HCT116 (cell line): ENCODE results near the gene DFFA. TPM values are rescaled to one million over a fixed set of nuclear protein-coding genes. Genes with fewer than 3 reads are reported as not detected.

Source experiments
- ATAC-seq: fragments of 200-7000 bp; cut with Tn5 transposase; 2 replicates; pipeline ENCODE4 v1.9.1; 2020; ENCODE audit warnings: mild to moderate bottlenecking, moderate library complexity
- BruUV-seq: library from RNA; stranded (reverse); fragments of 400-500 nt; replicated peaks from 2 replicates; lab custom pipeline; 2021; lab: Mats Ljungman, UMichigan
- CTCF ChIA-PET: fragments of 300-600 bp; sonication (Branson Sonifier 250); formaldehyde crosslinking; loops from one replicate; lab custom pipeline; 2021; ENCODE audit warnings: antibody characterized with exemption; lab: Charles Lee
- POLR2A ChIA-PET: fragments of 300-600, 350-600 bp; sonication (Branson Sonifier 250); formaldehyde crosslinking; loops from one replicate; lab custom pipeline; 2021; ENCODE audit warnings: antibody characterized with exemption; lab: Charles Lee
- RAD21 ChIA-PET, 2 experiments: fragments of 300-600 bp; sonication (Branson Sonifier 250); formaldehyde crosslinking; loops; one replicate each; lab custom pipeline; 2023; ENCODE audit warnings: low total read pairs in 2 of 2; ENCODE audit not compliant: uncharacterized antibody in 2 of 2, unreplicated experiment in 2 of 2, low non-redundant PET in 1 of 2; lab: Charles Lee
- DNase-seq: peaks from one replicate; pipeline ENCODE4 v3.0.0-alpha.2; 2010; ENCODE audit warnings: low read depth, low spot score
- H2AFZ ChIP-seq: fragments of 200-600 bp; shearing (Covaris generic), sonication (generic); 2 replicates; pipeline ENCODE4 v1.6.1; 2017; ENCODE audit warnings: low read depth, mixed run types, mixed read lengths, antibody characterized with exemption, low read length; ENCODE audit not compliant: poor library complexity, severe bottlenecking
- H3K27ac ChIP-seq: 2 replicates; pipeline ENCODE4 v1.5.1; 2012; ENCODE audit warnings: low read depth, low read length
- H3K27me3 ChIP-seq: fragments of 200-600 bp; sonication (generic); 2 replicates; pipeline ENCODE4 v1.6.1; 2016; ENCODE audit warnings: mixed run types, low read length, mixed read lengths; ENCODE audit not compliant: insufficient read depth
- H3K36me3 ChIP-seq, 2 experiments: fragments of 200-500 bp in 1 of 2; fragments of 200-600 bp in 1 of 2; sonication (Bioruptor generic) in 1 of 2; sonication (generic) in 1 of 2; 2 replicates each; pipeline versions ENCODE4 v1.5.1 to v1.6.1; 2014 to 2016; ENCODE audit warnings: low read length in 2 of 2, inconsistent platforms in 1 of 2, mixed read lengths in 1 of 2, mixed run types in 1 of 2; ENCODE audit not compliant: insufficient read depth in 2 of 2, control insufficient read depth in 1 of 2
- H3K4me1 ChIP-seq, 2 experiments: fragments of 200-600 bp in 1 of 2; sonication (generic) in 1 of 2; 2 replicates each; pipeline versions ENCODE4 v1.5.1 to v1.6.1; 2012 to 2017; ENCODE audit warnings: low read length in 2 of 2, inconsistent platforms in 1 of 2, mild to moderate bottlenecking in 1 of 2, mixed read lengths in 1 of 2, mixed run types in 1 of 2, moderate library complexity in 1 of 2; ENCODE audit not compliant: insufficient read depth in 2 of 2, control insufficient read depth in 1 of 2
- H3K4me2 ChIP-seq: fragments of 200-600 bp; sonication (generic); 2 replicates; pipeline ENCODE4 v1.6.1; 2017; ENCODE audit warnings: mixed run types, low read length, mixed read lengths
- H3K4me3 ChIP-seq, 2 experiments: fragments of 200-600 bp in 1 of 2; sonication (generic) in 1 of 2; replicated peaks in 1 of 2; 2 replicates each; pipeline ENCODE4 v1.5.1; 2011 to 2016; ENCODE audit warnings: low read length in 2 of 2, control low read depth in 1 of 2, low read depth in 1 of 2, mild to moderate bottlenecking in 1 of 2, mixed read lengths in 1 of 2, mixed run types in 1 of 2
- H3K79me2 ChIP-seq: fragments of 200-600 bp; sonication (generic); 2 replicates; pipeline ENCODE4 v1.6.1; 2017; ENCODE audit warnings: mild to moderate bottlenecking, mixed run types, low read length, moderate library complexity, mixed read lengths; ENCODE audit not compliant: insufficient read depth
- H3K9ac ChIP-seq: fragments of 200-600 bp; sonication (generic); 2 replicates; pipeline ENCODE4 v1.6.1; 2016; ENCODE audit warnings: low read length, mixed read lengths
- H3K9me2 ChIP-seq: fragments of 200-600 bp; sonication (generic), shearing (Covaris generic); 2 replicates; pipeline ENCODE4 v1.6.1; 2017; ENCODE audit warnings: mixed run types, mild to moderate bottlenecking, moderate library complexity; ENCODE audit not compliant: insufficient read depth
- H3K9me3 ChIP-seq, 2 experiments: fragments of 200-500 bp in 1 of 2; fragments of 200-600 bp in 1 of 2; sonication (Bioruptor generic) in 1 of 2; sonication (generic) in 1 of 2; 2 replicates each; pipeline ENCODE4 v1.6.1; 2014 to 2017; ENCODE audit warnings: low read length in 2 of 2, mixed read lengths in 2 of 2, inconsistent platforms in 1 of 2, low read depth in 1 of 2, mild to moderate bottlenecking in 1 of 2, mixed run types in 1 of 2, moderate library complexity in 1 of 2; ENCODE audit not compliant: control insufficient read depth in 1 of 2, insufficient read depth in 1 of 2
- H4K20me1 ChIP-seq: fragments of 200-600 bp; sonication (generic), shearing (Covaris generic); 2 replicates; pipeline ENCODE4 v1.6.1; 2017; ENCODE audit warnings: mixed run types, mild to moderate bottlenecking, moderate library complexity; ENCODE audit not compliant: insufficient read depth
- CEBPB ChIP-seq: IDR thresholded peaks from 2 replicates; pipeline ENCODE4 v1.6.1; 2012; ENCODE audit warnings: low read depth
- ELF1 ChIP-seq: IDR thresholded peaks from 2 replicates; pipeline ENCODE4 v1.6.1; 2012; ENCODE audit warnings: low read depth, borderline replicate concordance
- EZH2 ChIP-seq: fragments of 200-600 bp; sonication (generic); IDR thresholded peaks from 2 replicates; pipeline ENCODE4 v1.6.1; 2017; ENCODE audit warnings: antibody characterized with exemption, mixed run types
- FOSL1 ChIP-seq: IDR thresholded peaks from 2 replicates; pipeline ENCODE4 v1.6.1; 2012; ENCODE audit warnings: low read depth
- RAD21 ChIP-seq: IDR thresholded peaks from 2 replicates; pipeline ENCODE4 v1.6.1; 2012; ENCODE audit warnings: low read depth, mild to moderate bottlenecking
- TCF7L2 ChIP-seq: IDR thresholded peaks from 2 replicates; pipeline ENCODE4 v1.7.0; 2011; ENCODE audit warnings: borderline replicate concordance, inconsistent platforms; ENCODE audit not compliant: insufficient read depth, insufficient read length; ENCODE audit errors: extremely low read depth
- YY1 ChIP-seq: IDR thresholded peaks from 2 replicates; pipeline ENCODE4 v1.6.1; 2011; ENCODE audit warnings: low read length, low read depth, moderate library complexity, mild to moderate bottlenecking; ENCODE audit not compliant: insufficient replicate concordance; ENCODE audit errors: extremely low read depth
- ZNF274 ChIP-seq: fragments of 200-500 bp; sonication (Bioruptor generic); IDR thresholded peaks from 2 replicates; pipeline ENCODE4 v1.6.1; 2014; ENCODE audit warnings: mild to moderate bottlenecking, low read depth, low read length, inconsistent platforms
- intact Hi-C: fragments of 100-400 bp; cut with micrococcal nuclease; formaldehyde crosslinking; loops from 2 replicates; pipeline ENCODE4 v1.10.0; 2022
- total RNA-seq: library from RNA; stranded (reverse); gene quantifications from one replicate; pipeline ENCODE4 v1.2.1, GENCODE V29; 2021; ENCODE audit not compliant: unreplicated experiment
- TF ChIP-seq, protein P1 (sequence below): IDR thresholded peaks from 2 replicates; pipeline ENCODE4 v1.6.1; 2012; ENCODE audit warnings: low read depth
- TF ChIP-seq, protein P2 (sequence below): IDR thresholded peaks from 2 replicates; pipeline ENCODE4 v1.6.1; 2011; ENCODE audit warnings: mild to moderate bottlenecking, low read length, moderate library complexity; ENCODE audit not compliant: insufficient replicate concordance; ENCODE audit errors: extremely low read depth
- TF ChIP-seq, protein P3 (sequence below): IDR thresholded peaks from 2 replicates; pipeline ENCODE4 v1.6.1; 2012
- TF ChIP-seq, protein P4 (sequence below), 3 experiments: fragments of 200-600 bp in 1 of 3; sonication (generic) in 1 of 3; IDR thresholded peaks in 2 of 3; conservative IDR thresholded peaks in 1 of 3; 2 replicates each; pipeline ENCODE4 v1.5.1; 2012 to 2017; ENCODE audit warnings: low read depth in 2 of 3, low read length in 2 of 3, antibody characterized with exemption in 1 of 3, borderline replicate concordance in 1 of 3, control low read depth in 1 of 3, mild to moderate bottlenecking in 1 of 3, mixed read lengths in 1 of 3, mixed run types in 1 of 3, moderate library complexity in 1 of 3; ENCODE audit not compliant: insufficient read depth in 1 of 3

Gene DFFA
- total RNA-seq, 1 experiment from 2014 or later, result 67.7 TPM

DNA sequence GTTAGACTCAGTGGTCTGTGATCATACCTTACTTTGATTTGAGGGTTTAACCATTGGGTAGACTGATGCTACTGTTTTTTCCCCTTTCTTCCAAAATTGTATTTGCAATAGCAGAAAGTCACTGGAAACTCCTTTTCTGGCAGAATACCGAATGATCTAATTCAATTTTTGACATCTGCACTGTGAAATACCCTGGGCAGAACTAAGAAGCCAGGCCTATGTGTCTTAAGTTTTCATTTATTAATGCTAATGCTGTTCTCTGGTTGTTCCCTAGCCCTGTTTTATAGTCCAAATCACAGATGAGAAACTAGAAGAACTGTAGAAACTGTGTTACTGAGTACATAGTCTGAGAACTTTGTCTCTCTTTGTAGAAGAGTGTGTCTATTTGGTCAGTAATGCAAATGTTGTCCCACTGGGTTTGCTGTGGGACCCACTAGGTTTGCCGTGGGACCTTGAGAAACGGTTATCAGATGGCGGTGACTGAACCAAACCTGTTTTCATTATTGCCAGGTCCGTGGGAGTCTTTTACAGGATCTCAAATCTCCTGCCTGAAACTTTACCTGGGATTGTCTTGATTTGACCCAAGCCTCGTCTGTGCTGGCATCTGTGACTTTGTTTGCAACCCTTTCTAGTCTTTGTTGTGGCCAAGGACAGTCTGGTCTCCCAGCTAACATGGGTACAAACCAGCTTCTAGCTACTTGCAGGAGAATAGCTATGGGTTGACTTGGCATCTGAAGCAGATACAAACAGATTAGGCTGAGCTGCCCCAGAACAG is 43.8 kb upstream of the DFFA start:
- POLR2A ChIA-PET, result no interaction called here
- peaks cover 84% of the 10 kb centered on the region for H3K79me2 ChIP-seq
- no peak overlapping the region for H3K4me2 ChIP-seq
- H3K9ac ChIP-seq, result no peak overlapping the region
- no peak overlapping the region for H2AFZ ChIP-seq
- H3K9me2 ChIP-seq, result no peaks in the 10 kb centered on the region
- DNase-seq (no peak), ATAC-seq (no peak)
- no peaks in the 10 kb centered on the region for H3K36me3 ChIP-seq
- peaks cover 2 to 5% of the 10 kb centered on the region in 2 experiments for H3K4me1 ChIP-seq
- TF ChIP-seq RAD21, result no peak
- TF ChIP-seq, protein P1, sequence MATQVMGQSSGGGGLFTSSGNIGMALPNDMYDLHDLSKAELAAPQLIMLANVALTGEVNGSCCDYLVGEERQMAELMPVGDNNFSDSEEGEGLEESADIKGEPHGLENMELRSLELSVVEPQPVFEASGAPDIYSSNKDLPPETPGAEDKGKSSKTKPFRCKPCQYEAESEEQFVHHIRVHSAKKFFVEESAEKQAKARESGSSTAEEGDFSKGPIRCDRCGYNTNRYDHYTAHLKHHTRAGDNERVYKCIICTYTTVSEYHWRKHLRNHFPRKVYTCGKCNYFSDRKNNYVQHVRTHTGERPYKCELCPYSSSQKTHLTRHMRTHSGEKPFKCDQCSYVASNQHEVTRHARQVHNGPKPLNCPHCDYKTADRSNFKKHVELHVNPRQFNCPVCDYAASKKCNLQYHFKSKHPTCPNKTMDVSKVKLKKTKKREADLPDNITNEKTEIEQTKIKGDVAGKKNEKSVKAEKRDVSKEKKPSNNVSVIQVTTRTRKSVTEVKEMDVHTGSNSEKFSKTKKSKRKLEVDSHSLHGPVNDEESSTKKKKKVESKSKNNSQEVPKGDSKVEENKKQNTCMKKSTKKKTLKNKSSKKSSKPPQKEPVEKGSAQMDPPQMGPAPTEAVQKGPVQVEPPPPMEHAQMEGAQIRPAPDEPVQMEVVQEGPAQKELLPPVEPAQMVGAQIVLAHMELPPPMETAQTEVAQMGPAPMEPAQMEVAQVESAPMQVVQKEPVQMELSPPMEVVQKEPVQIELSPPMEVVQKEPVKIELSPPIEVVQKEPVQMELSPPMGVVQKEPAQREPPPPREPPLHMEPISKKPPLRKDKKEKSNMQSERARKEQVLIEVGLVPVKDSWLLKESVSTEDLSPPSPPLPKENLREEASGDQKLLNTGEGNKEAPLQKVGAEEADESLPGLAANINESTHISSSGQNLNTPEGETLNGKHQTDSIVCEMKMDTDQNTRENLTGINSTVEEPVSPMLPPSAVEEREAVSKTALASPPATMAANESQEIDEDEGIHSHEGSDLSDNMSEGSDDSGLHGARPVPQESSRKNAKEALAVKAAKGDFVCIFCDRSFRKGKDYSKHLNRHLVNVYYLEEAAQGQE, result no peak
- TF ChIP-seq CEBPB, result no peak
- TF ChIP-seq ELF1, result no peak
- TF ChIP-seq, protein P2, sequence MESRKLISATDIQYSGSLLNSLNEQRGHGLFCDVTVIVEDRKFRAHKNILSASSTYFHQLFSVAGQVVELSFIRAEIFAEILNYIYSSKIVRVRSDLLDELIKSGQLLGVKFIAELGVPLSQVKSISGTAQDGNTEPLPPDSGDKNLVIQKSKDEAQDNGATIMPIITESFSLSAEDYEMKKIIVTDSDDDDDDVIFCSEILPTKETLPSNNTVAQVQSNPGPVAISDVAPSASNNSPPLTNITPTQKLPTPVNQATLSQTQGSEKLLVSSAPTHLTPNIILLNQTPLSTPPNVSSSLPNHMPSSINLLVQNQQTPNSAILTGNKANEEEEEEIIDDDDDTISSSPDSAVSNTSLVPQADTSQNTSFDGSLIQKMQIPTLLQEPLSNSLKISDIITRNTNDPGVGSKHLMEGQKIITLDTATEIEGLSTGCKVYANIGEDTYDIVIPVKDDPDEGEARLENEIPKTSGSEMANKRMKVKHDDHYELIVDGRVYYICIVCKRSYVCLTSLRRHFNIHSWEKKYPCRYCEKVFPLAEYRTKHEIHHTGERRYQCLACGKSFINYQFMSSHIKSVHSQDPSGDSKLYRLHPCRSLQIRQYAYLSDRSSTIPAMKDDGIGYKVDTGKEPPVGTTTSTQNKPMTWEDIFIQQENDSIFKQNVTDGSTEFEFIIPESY, result no peak
- TF ChIP-seq EZH2, result no peak
- no peak for TF ChIP-seq ZNF274
- no peak for TF ChIP-seq YY1
- TF ChIP-seq FOSL1, result no peak
- TF ChIP-seq, protein P3, sequence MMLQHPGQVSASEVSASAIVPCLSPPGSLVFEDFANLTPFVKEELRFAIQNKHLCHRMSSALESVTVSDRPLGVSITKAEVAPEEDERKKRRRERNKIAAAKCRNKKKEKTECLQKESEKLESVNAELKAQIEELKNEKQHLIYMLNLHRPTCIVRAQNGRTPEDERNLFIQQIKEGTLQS, result no peak
- TF ChIP-seq, protein P4, sequence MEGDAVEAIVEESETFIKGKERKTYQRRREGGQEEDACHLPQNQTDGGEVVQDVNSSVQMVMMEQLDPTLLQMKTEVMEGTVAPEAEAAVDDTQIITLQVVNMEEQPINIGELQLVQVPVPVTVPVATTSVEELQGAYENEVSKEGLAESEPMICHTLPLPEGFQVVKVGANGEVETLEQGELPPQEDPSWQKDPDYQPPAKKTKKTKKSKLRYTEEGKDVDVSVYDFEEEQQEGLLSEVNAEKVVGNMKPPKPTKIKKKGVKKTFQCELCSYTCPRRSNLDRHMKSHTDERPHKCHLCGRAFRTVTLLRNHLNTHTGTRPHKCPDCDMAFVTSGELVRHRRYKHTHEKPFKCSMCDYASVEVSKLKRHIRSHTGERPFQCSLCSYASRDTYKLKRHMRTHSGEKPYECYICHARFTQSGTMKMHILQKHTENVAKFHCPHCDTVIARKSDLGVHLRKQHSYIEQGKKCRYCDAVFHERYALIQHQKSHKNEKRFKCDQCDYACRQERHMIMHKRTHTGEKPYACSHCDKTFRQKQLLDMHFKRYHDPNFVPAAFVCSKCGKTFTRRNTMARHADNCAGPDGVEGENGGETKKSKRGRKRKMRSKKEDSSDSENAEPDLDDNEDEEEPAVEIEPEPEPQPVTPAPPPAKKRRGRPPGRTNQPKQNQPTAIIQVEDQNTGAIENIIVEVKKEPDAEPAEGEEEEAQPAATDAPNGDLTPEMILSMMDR (IDR thresholded peaks at IDR 0.05 in 2 of 3, conservative IDR thresholded peaks at IDR 0.05 in 1 of 3; ENCODE audit: borderline replicate concordance in 1 of 3, insufficient read depth in 1 of 3, low read depth in 2 of 3, low read length in 2 of 3), result no peak
- no peak for TF ChIP-seq TCF7L2
- H3K4me3 ChIP-seq, result no peak overlapping the region
- RAD21 ChIA-PET, result no interaction called here
- no TSS peak for BruUV-seq
- CTCF ChIA-PET, result no interaction called here
- peaks cover 3% of the 10 kb centered on the region; the same call in 1 of the 2 replicates for H4K20me1 ChIP-seq
- H3K9me3 ChIP-seq, result no peaks in the 10 kb centered on the region
- no peak overlapping the region for H3K27ac ChIP-seq
- H3K27me3 ChIP-seq, result no peaks in the 10 kb centered on the region
- intact Hi-C loops, result loop anchor here (2.0 kb wide), 1 partner anchor 351 kb away; no protein-coding TSS in a partner anchor
